NCI-H2196 (cell line): ENCODE measurements around the gene PAK1.
A peak's percentile ranks its signal among the peaks of the same experiment; 100 is the strongest.
"Not testable (repeated sequence)": the region's sequence is repeated elsewhere in the genome, so short reads cannot be mapped to it uniquely, and the experiment has no call there.

Source experiments
- DNase-seq: peaks from one replicate; lab custom pipeline; 2025; ENCODE audit not compliant: unreplicated experiment; lab: John Stamatoyannopoulos, UW

PAK1 gene

DNA sequence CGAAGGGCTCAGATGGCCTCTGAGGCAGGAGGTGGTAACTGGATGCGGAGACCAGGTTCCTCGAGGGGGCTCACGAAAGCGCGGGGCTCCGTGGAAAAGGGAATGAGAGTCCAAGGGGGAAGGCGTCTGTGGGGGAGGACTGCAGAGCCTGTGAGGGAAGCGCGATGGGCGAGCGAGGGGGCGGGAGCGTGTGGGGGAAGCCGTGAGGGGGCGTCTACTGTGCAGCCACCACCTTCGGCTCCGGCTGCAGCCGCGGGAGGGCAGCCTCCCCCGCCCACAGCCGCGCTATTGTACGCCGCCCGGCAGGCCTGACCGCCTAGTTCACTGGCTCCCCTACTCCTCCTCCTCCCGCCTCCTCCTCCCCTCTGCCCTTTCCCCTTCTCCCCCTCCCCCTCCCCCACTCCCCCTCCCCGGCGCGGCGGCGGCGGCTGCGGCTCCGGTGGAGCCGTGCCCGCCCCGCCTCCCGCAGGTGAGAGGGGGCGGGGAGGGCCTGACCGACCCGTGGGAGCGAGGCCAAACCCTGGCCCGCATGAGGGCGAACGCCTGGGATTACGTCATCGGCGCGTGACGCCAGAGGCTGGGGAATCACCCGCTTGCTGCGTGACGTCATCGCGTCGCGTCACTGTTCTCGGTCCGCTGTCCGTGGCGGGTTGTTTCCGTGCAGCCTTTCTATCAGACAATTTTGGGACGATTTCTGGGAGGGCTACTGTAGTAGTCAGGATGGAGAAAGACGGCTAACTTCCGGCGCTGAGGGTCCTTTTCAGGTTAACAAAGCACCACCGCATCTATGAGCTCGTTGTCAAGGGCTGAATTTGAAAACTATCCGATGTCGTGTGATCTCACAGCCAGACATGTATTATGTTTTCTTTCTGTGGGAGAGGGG lies at the start of gene PAK1:
PAK1 (minus strand) TSS at position 294 of the 883 bp plus-strand sequence. CDS start 81,574 bp downstream, outside the sequence.
- DNase-seq: peak; percentile 97

DNA sequence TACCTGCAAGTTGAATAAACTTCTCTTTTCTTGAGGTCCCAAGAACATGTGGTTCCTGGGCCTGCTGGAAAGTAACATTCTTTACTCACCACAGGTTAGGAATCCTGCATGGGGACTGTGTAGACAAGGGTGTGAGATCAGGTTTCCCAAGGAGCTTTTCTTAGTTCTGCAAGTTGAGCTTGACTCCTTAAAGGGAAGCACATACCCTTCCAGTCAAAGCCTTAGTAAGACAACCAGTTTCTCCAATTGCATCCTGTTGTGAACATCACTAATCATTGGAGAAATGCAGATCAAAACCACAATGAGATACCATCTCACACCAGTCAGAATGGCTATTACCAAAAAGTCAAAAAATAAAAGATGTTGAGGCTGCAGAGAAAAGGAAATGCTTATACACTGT lies 48.3 kb upstream of the PAK1 start:
- no peak for DNase-seq

GRCh38 chr11:77519847-77520246 lies 46.0 kb upstream of the PAK1 start:
- no peak for DNase-seq

DNA sequence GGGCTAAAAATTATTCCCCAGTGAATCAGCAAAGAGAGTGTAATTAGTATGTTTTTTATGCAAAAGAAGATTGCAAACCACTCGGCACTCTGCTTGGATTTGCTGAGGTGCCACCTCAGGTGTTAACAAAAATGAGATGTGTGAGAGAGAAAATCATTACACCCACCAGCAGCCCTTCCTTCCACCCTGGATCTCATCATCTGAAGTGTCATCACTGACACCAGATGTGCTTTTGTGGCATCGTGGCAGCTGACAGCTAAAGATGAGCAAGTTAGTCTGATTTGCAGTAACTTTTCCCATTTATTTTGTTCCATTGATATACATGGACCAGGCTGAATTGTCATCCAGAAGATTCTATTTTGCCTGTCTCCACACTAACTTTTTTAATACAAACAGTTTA lies 44.6 kb upstream of the PAK1 start:
- DNase-seq: no peak

GRCh38 chr11:77517753-77518152 lies 43.9 kb upstream of the PAK1 start:
- DNase-seq: no peak

- no peak for DNase-seq
These were observed 43.3 kb upstream of the PAK1 start for GRCh38 chr11:77517226-77517625.

DNA sequence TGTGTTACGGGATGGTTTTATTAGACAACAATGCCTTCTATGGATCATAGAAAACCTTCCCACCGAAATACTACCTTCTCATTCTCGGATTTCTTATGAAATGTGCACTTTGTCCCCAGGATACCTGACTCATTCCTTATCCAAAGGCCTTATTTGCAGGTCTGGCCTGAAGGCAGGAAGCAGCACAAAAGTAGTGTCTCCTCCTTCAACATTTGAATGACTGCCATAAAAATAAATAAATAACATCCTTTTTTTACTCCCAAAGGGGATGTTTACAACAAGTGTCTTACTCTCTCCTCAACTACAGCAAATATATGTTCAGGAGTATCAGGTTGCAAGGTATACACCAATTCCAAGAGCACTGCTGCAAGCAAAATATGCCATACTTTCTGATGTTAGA lies 41.6 kb upstream of the PAK1 start:
- no peak for DNase-seq

DNA sequence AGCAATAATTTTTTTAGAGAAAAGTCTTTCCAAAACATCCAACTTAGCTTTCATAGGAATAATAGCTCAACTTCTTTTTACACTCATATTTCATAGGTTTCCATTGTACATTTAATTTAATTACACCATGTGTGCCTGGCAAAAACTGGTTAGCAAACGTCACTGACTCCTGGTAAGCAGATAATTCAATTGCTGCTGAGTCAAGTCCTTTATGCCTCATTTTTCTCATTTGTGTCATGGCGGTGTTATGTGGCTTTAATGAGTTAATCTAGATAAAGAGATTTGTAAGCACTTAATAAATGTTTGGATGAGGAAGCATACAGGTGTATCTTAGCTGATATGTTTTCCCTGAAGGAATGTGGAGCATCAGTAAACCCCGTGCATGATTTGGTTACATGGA lies 41.2 kb upstream of the PAK1 start:
- no peak for DNase-seq

DNA sequence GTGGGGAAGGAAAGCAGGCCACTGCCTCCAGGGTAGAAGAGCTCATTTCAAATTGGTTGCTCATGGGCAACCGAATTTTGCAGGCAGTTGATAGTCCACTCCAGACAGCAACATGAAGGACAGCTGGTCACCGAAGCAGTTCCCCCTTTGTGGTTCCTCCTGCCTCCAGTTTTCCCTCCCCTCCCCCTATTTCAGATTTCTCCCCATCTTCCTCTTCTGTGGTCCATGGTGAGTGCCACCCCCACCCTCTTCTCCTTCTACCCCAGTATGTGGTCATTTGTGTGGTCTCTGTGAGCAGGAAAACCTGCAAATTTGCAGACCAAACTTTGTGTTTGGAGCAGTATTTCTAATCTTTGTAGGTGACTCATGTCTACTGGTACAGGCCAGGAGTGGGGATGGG lies 38.2 kb upstream of the PAK1 start:
- no peak for DNase-seq

- no peak for DNase-seq
These were observed 37.0 kb upstream of the PAK1 start for GRCh38 chr11:77510851-77511250.

- DNase-seq: no peak
These were observed 36.2 kb upstream of the PAK1 start for GRCh38 chr11:77510095-77510494.

- no peak for DNase-seq
These were observed 34.1 kb upstream of the PAK1 start for GRCh38 chr11:77508019-77508418.

- DNase-seq: peak; percentile 19
These were observed 33.0 kb upstream of the PAK1 start for GRCh38 chr11:77506857-77507256.

- no peak for DNase-seq
These were observed 32.1 kb upstream of the PAK1 start for GRCh38 chr11:77505956-77506355.

GRCh38 chr11:77503006-77503405 lies 29.1 kb upstream of the PAK1 start:
- DNase-seq: no peak

- no peak for DNase-seq
These were observed 28.5 kb upstream of the PAK1 start for GRCh38 chr11:77502346-77502905.

- DNase-seq: no peak
These were observed 27.9 kb upstream of the PAK1 start for GRCh38 chr11:77501758-77502157.

DNA sequence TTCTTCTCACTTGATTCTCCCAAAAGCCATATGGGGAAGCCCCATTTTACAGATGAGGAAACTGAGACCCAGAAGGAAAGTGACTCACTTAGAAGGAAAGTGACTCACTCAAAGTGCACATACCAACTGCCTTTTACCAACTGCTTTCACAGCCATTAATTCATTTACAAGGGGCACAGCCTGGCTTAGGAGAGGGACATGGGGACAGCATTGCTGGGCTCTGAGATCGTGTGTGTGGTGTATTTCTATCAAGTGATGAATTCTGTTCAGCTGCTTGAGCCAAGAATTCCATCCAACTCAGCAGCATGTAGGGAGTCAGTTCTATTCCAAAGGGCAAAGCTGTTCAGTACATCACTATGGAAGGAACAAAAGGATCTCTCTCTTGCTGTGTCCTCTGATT lies 23.5 kb upstream of the PAK1 start:
- no peak for DNase-seq

DNA sequence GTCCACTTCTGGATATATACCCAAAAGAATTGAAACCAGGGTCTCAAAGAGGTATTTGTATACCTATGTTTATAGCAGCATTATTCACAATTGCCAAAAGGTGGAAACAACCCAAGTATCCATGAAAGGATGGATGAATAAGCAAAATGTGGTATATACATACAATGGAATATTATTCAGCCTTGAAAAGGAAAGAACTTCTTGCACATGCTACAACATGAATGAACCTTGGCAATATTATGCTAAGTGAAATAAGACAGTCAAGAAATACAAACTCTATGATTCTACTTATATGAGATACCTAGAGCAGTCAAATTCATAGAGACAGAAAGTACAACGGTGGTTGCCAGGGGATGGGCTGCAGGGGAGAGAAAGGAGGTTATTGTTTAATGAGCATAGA lies 21.6 kb upstream of the PAK1 start:
- DNase-seq: no peak

- DNase-seq: not testable (repeated sequence)
These were observed 16.1 kb upstream of the PAK1 start for GRCh38 chr11:77490035-77490434.

- DNase-seq: no peak
These were observed 13.9 kb upstream of the PAK1 start for GRCh38 chr11:77487790-77488189.

- DNase-seq: no peak
These were observed 6.0 kb upstream of the PAK1 start for GRCh38 chr11:77479746-77480352.
